GM19351 (cell line): Measurements from ENCODE around the gene SNAPC4.

Source experiments
- ATAC-seq: cut with Tn5 transposase; IDR thresholded peaks from one replicate; pipeline ENCODE4 v1.9.1; 2021; ENCODE audit warnings: mild to moderate bottlenecking, moderate library complexity; ENCODE audit not compliant: unreplicated experiment

Gene SNAPC4

GRCh38 chr9:136372561-136373299 is 27.2 kb downstream of the SNAPC4 start:
- no peak for ATAC-seq

- ATAC-seq: no peak
These were observed 28.0 kb downstream of the SNAPC4 start for GRCh38 chr9:136372006-136372405.

GRCh38 chr9:136371533-136371880 is 28.5 kb downstream of the SNAPC4 start:
- ATAC-seq: no peak

GRCh38 chr9:136370687-136371532 is 29.1 kb downstream of the SNAPC4 start:
- ATAC-seq: no peak

GRCh38 chr9:136370037-136370436 is 29.9 kb downstream of the SNAPC4 start:
- no peak for ATAC-seq

- no peak for ATAC-seq
These were observed 31.8 kb downstream of the SNAPC4 start for GRCh38 chr9:136368190-136368589.

GRCh38 chr9:136367296-136368145 is 32.4 kb downstream of the SNAPC4 start:
- no peak for ATAC-seq

GRCh38 chr9:136366826-136367225 is 33.1 kb downstream of the SNAPC4 start:
- ATAC-seq: no peak

- no peak for ATAC-seq
These were observed 34.2 kb downstream of the SNAPC4 start for GRCh38 chr9:136365775-136366222.

GRCh38 chr9:136364942-136365774 is 34.8 kb downstream of the SNAPC4 start:
- no peak for ATAC-seq

- ATAC-seq: no peak
These were observed 35.8 kb downstream of the SNAPC4 start for GRCh38 chr9:136363949-136364748.

GRCh38 chr9:136363106-136363948 is 36.6 kb downstream of the SNAPC4 start, which contains the start of gene DNLZ:
Gene DNLZ, minus strand, starts transcription at chr9:136363744. Its CDS starts 30 bp downstream, at chr9:136363714.
- ATAC-seq: peak; percentile 79

- no peak for ATAC-seq
These were observed 37.6 kb downstream of the SNAPC4 start for GRCh38 chr9:136362450-136362784.

- no peak for ATAC-seq
These were observed 38.1 kb downstream of the SNAPC4 start for GRCh38 chr9:136361754-136362449.

GRCh38 chr9:136361047-136361753 is 38.8 kb downstream of the SNAPC4 start:
- no peak for ATAC-seq

- no peak for ATAC-seq
These were observed 39.9 kb downstream of the SNAPC4 start for GRCh38 chr9:136359774-136360718.
